Raji (cell line): Measurements from ENCODE around the gene PTCD3.
A peak's percentile ranks its signal among the peaks of the same experiment; 100 is the strongest.

Source experiments
- POLR2A ChIP-seq: IDR thresholded peaks from 2 replicates; pipeline ENCODE4 v1.6.1; 2011; ENCODE audit warnings: low read depth, low read length, control low read depth; ENCODE audit not compliant: insufficient read depth

Gene PTCD3

DNA sequence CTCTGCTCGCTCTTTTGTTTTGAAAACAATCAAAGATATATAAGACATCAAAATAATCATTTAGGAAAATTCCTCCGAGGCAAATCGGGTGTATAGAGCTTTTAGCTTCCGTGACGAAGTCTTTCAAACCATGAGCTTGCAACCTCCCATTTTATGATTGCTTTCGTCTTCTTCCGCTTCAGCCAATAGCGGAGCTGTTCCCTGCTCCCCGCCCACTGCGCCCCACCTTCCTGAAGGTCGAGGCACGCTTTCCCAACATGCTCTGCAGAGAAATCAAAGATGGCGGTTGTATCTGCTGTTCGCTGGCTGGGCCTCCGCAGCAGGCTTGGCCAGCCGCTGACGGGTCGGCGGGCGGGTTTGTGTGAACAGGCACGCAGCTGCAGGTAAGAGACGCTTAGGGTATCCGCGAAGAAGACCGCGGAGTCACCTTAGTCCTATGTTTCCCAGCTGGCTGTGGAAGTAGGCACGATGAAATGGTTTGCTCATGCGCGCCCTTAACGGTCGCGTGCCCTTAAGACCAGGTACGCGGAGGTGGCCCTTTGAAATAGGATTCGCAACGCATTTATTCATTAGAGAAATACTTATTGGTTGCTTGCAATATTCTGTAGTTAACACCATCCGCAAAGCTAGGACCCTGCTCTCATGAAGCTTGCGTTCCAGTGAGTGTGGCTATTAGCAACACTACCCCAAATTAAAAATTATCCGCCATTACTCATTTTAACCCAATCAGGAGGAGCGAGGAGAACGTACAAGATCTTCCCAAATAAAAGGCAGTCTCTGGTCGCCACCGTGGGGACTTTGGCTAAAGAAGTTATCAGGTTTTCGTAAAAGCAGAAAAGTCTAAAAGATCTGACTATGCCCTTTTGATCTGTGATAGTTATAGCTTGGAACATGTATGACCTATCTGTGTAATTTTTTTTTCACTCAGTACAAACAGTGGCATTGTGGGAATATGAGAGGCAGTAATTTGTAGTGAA is at the start of gene PTCD3:
Gene PTCD3 (plus strand): TSS at position 267 of the 977 bp plus-strand sequence. CDS start 13 bp downstream, at position 280.
- TF ChIP-seq POLR2A = peak; percentile 90

DNA sequence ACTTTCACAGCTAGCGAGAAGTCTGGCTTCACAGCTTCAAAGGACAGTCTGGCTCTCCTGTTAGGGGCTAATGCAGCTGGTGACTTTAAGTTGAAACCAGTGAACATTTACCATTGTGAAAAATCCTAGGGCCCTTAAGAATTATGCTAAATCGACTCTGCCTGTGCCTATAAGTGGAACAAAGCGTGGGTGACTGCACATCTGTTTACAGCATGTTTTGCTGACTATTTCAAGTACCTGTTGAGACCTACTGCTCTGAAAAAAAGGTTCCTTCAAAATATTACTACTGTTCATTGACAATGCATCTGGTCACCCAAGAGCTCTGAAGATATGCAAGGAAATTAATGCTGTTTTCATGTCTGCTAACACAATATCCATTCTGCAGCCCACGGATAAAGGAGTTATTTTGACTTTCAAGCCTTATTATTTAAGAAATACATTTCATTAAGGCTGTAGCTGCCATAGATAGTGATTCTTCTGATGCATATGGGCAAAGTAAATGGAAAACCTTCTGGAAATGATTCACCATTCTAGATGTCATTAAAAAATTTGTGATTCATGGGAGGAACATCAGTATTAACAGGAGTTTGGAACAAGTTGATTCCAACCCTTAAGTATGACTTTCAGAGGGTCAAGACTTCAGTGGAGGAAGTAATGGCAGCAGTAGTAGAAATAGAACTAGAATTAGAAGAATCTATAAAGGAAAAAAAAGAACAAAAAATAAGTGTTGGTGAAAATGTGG is 49.3 kb upstream of the PTCD3 start:
- no peak for TF ChIP-seq POLR2A

DNA sequence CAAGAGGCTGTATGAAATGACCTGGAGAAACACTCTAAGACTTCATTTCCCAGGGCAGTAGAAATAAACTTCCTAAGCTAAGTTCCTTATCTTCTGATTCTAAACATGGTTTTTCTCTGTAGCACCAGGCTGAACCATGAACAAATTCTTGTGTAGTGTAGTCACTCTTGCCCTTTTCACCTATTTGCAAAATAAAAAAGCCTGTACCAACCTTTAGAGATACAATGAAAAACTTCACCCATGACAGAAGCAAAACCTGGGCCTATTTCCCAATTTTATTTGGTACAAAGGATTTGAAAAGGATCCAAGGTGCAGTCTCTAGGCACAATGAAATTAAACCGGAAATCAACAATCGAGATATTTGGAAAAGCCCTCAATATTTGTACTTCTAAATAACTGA is 44.0 kb upstream of the PTCD3 start:
- TF ChIP-seq POLR2A = no peak

DNA sequence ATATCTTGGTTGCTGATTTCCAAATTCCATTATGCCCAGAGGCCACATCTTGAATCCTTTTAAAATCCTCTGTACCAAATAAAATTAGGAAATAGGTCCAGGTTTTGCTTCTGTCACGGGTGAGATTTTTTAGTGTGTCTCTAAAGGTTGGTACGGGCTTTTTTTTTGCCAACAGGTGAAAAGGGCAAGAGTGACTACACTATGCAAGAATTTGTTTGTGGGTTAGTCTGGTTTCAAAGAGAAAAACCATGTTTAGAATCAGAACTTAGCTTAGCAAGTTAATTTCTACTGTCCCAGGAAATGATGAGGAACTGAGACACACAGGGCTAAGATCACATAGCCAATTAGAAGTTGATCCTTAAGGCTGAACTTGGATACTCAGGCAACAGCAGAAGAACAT is 42.0 kb upstream of the PTCD3 start:
- no peak for TF ChIP-seq POLR2A

DNA sequence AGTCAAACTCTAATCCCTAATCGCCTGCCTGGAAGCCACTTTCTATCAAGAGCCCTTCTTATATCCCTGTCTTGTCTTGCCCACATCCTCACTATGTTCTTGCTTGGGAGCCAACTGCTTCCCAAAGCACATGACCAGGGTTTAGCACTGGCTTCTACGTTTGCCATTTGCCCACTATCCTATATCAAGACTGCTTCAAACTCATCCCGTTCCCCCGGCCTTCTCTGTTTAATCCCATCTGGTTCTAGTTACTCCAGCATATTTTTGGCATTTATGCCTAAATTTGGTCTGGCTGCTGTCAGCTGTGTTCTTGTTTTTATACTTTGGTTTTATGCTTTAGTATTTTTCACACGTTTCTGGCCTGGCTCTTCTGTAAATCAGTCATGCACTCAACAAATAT is 40.5 kb upstream of the PTCD3 start:
- no peak for TF ChIP-seq POLR2A

DNA sequence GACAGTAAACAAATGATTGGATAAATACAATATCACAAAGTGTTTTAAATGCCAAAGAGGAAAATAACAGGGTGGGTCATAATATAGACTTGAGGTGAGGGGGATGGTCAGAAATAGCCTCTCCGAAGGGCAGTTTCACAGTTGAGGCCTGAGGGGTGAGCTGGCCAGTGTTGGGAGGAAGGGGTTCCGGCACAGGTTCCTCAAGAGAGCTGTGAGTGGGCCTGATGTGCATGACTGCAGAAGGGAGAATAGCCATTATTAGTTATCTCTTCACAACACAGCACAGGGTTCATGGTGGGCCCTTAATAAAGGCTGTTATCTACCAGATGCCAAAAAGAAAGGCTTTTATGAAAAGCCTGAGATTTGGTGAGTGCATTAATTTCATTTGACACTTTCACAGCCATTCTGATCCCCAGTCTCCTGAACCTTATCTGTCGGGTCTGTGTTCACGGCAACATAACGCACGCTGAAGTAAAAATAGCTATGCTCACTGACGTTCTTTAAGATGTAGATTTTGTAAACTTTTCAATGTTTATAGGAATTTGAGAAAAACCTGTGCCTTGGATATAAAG is 39.9 kb upstream of the PTCD3 start:
- no peak for TF ChIP-seq POLR2A

DNA sequence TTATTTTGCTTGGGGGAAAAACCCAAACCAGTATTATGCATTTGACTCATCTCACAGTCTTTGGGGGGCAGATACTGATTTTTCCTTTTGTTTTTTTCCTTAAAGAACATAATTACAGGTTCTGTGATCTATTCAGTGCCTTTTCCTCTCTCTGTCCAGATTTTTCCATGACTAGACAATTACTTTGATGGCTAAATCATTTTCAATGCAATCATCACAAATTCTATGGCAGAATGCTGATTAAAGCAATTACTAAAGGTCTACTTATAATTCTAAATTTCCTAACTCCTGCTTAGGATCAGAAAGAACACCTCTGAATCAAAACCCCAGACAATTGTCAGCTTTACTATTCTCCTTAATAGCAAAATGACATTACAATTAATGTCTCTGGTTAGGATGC is 39.1 kb upstream of the PTCD3 start:
- TF ChIP-seq POLR2A = no peak

DNA sequence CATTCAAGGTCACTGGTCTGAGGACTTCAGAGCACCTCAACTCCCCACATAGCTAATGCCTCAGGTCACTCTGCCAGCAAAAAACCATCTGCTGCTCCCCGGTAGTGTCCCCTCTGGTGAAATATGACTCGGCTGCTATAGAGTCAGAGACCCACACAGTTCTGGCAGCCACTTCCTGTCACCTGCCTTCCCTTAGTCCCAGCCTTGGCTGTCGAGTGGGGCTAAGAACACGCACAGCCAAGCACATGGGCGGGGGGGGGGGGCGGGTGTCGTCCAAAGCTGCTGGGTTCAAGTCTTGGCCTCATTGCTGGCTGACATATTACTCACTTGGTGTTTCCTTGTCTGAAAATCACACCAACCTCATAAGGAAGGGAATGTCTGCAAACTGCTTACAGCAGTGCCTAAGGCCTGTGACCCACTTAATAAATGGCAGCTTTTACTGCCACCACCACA is 37.9 kb upstream of the PTCD3 start:
- TF ChIP-seq POLR2A = no peak

DNA sequence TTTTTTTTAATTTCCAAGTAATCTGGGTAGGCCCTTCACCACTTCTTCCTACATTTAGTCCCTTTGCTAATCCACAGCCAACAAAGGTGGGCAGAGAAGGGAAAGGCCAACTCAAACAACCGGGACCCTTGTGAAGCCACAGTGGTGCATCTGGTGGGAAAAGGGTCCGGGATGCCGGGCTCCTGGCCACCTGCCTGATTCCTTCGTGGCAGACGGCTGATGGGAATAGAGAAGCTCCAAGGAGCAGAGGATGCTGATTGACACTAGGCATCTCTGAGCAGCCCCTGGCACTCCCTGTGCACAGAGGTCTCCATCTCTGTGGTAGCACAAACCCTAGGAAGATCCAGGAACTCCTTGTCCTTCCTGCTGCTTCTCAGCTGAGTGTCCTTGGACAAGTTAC is 37.4 kb upstream of the PTCD3 start:
- no peak for TF ChIP-seq POLR2A

DNA sequence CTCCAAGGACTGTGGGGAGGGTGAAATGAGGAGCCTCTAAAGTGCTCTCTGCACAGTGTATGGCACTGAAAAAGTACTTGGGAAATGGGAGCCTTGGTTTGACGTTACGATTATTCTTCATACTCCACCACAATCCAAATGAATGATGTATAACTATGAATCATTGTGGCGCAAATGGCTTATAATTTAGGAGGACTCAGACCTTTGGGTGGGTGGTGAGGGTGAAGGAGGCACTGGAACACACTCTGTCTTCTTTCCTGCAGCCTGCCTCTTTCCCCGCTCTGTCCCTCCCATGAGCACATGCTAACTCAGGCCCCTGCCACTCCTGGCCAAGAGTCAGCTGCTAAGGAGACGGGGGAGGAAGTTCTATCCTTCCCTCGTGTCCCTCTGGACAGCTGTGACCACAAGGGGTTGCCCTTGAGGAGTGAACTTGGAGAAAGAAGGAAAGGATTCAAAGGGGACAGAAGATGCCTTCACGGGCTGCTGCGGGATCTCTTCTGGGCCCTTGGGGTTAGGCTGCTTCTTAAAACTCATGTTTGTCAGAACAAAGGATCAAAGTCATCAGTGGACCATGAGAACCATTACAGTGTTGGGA is 36.8 kb upstream of the PTCD3 start:
- TF ChIP-seq POLR2A = no peak

DNA sequence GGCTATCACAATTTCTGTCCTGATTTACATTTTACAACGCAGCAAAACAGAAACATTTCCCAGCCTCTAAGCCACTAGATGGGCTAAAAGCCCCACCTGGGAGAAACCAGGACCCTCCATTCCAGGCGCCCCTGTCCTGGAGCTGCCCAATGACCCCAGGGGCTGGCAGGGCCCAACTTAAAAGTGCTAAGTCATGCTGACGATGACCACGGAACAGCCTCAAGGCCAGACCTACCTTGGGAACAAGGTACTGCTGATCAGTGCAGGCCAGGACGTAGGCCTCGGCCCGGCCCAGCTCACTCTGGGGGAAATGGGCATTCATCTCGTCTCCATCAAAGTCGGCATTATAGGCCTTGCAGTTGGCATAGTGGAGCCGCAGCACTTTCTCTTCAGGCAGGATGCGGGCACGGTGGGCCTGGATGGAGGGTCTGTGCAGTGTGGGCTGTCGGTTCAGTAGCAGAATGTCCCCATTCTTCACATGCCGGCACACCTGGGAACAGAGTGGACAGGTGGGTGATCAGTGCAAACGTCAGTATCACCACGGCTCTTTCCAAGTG is 36.2 kb upstream of the PTCD3 start:
- no peak for TF ChIP-seq POLR2A

DNA sequence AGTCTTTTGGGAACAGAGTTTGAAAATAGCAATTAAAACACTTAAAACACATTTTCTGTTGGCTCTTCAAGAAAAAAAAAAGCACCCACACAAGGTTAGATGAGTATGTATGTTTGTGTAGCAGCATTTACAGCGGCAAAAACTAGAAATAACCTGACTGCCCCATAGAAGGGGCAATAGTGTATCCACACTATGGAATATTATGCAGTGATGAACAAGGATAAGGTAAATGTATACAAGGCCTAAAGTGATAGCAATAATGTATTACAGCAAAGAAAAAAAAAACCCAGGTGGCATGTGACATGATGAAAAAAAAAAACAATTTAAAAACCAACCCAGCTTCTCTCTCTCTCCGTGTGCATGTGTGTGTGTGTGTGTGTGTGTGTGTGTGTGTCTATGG is 35.2 kb upstream of the PTCD3 start:
- no peak for TF ChIP-seq POLR2A

DNA sequence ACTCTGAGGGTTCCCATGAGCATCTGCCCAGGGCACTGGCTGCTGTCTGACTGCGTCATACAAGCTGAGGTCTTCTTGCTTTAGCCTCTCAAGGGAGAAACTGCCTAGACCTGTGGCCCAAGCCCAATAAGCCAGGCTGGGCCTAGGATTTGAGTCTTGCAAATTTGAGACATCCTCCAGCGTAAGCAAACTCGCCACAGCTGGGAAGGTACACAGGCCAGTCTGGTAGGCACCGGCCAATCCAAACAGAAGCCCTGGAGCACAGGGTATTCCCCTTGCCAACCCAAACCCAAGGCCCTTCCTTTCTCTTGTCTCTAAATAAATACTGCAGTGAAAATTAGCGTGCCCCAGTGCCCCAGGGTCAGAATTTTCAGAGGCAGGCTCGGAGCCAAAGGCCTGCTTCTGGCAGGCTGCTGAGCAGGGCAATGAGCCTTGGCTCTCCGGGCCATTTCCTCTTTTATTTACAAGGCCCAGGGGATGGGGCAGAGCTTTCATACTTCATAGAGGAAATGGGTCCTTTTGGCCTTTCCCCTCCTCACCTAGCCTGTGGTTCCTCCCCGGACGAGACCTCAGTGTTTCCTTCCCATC is 33.7 kb upstream of the PTCD3 start:
- no peak for TF ChIP-seq POLR2A

DNA sequence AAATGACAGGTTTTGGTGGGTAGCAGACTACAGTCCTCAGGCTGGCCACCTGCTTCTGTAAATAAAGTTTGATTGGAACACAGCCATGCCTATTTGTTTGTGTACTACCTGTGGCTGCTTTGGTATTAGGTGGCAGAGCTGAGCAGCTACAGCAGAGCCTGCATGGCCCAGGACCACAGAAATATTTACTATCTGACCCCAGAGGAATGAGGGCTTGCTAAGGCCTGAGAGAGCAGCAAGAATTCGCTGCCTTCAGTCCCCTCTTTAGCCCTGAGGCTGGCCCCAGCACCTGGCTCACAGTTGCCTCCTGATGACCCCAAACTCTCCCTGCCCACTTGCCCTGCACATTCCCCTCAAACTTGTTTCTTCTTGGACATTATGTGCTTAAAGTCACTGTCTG is 32.8 kb upstream of the PTCD3 start:
- TF ChIP-seq POLR2A = no peak

DNA sequence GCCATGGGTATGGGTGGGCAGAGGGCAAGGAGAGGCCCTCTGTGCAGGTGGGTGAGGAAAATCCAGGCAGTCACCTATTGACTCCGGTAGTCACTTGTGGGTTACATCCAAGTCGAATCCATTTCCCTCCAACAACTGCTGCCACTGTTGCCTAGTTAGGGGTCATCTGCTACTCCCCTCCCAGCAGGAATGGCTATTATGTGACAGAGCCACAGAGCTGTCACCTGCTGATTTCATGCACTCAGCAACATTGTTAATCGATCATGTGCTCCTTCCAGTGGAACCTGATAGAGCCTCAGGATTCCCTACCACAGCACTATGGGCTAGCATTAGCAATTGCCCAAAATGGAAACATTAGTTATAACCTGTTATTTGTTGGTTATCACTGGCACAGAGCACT is 31.8 kb upstream of the PTCD3 start:
- no peak for TF ChIP-seq POLR2A

DNA sequence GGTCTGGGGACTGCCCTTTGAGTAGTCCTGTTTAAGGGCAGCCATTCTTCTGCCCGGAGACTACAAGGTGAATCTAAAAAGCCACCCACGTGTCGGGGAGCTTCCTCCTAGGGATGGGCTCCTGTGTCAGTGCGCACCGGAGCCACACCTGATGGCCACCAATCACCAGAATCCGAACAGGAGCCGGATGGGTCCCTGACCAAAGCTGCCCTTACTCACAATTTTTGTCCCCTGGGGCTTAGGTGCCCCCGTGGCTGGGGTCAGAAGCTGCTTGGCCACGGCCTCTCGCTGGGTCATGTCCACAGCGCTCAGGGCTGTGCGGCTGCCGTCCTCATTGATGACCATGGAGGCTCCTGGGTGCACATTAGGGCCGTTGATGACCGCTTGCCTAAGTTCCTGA is 31.2 kb upstream of the PTCD3 start:
- no peak for TF ChIP-seq POLR2A
